NOMO-1 (cell line): Measurements from ENCODE around the gene EFL1.
"Not testable (repeated sequence)": the region's sequence is repeated elsewhere in the genome, so short reads cannot be mapped to it uniquely, and the experiment has no call there.

ENCODE experiments used
- DNase-seq, 2 experiments: peaks; one replicate each; lab custom pipeline; 2025; ENCODE audit not compliant: unreplicated experiment in 2 of 2; lab: John Stamatoyannopoulos, UW

EFL1 gene

GRCh38 chr15:82262422-82263026 lies at the start of gene EFL1, which contains the start of gene SAXO2:
EFL1 (minus strand) TSS chr15:82262734; CDS start chr15:82261778, 956 bp downstream.
SAXO2 (plus strand) TSS chr15:82262818; CDS start chr15:82262880, 62 bp downstream.
- peak; percentile 84 to 88 for DNase-seq

GRCh38 chr15:82311321-82311720 lies 48.8 kb upstream of the EFL1 start:
- DNase-seq, result not testable (repeated sequence)

- DNase-seq, result no peak
Measured at GRCh38 chr15:82309802-82310201, 47.3 kb upstream of the EFL1 start.

GRCh38 chr15:82307714-82308081 lies 45.2 kb upstream of the EFL1 start:
- no peak for DNase-seq

- no peak for DNase-seq
Measured at GRCh38 chr15:82306791-82307713, 44.5 kb upstream of the EFL1 start.

- no peak for DNase-seq
Measured at GRCh38 chr15:82305621-82306048, 43.1 kb upstream of the EFL1 start.

GRCh38 chr15:82304778-82305090 lies 42.2 kb upstream of the EFL1 start:
- DNase-seq, result no peak

GRCh38 chr15:82303956-82304777 lies 41.6 kb upstream of the EFL1 start:
- no peak for DNase-seq

GRCh38 chr15:82301296-82302016 lies 38.9 kb upstream of the EFL1 start:
- DNase-seq, result no peak

- no peak for DNase-seq
Measured at GRCh38 chr15:82300883-82301282, 38.3 kb upstream of the EFL1 start.

- DNase-seq, result not testable (repeated sequence)
Measured at GRCh38 chr15:82300326-82300725, 37.8 kb upstream of the EFL1 start.

- not testable (repeated sequence) for DNase-seq
Measured at GRCh38 chr15:82299511-82299914, 37.0 kb upstream of the EFL1 start.

- DNase-seq, result no peak
Measured at GRCh38 chr15:82298520-82298919, 36.0 kb upstream of the EFL1 start.

GRCh38 chr15:82298032-82298431 lies 35.5 kb upstream of the EFL1 start:
- DNase-seq, result no peak

- DNase-seq, result no peak
Measured at GRCh38 chr15:82297546-82297945, 35.0 kb upstream of the EFL1 start.

GRCh38 chr15:82294061-82294690 lies 31.6 kb upstream of the EFL1 start:
- DNase-seq, result no peak

- no peak for DNase-seq
Measured at GRCh38 chr15:82292271-82292670, 29.7 kb upstream of the EFL1 start.

- not testable (repeated sequence) for DNase-seq
Measured at GRCh38 chr15:82288202-82288601, 25.7 kb upstream of the EFL1 start.

GRCh38 chr15:82286475-82286874 lies 23.9 kb upstream of the EFL1 start:
- peak in 1 of 2 experiments; percentile 45 for DNase-seq

- not testable (repeated sequence) for DNase-seq
Measured at GRCh38 chr15:82284381-82284780, 21.8 kb upstream of the EFL1 start.
